ENCODE measurements around the gene STXBP4.

The STXBP4 gene

DNA sequence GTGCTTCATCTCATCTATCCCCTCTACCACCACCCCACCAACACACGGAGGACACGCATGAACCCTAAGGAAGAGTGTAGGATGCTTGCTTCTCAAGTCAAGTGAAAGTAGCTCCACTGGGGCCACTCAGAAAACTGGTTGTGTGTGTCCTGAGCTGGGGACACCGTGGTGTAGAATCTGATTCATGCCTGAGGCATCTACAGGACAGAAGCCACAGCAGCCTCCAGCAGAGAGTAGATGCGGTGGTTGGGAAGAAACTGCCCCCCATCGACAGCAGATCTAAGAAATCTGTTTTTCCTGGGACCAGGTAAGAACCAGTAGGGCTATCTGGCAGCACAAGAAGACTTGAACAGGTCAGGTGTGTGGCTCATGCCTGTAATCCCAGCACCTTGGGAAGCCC, 244.3 kb downstream of the STXBP4 start:
- in situ Hi-C loops (cut with HindIII; ENCODE audit: low sequenced_read_pairs): loop anchor here (5.0 kb wide), 1 partner anchor 144 kb away; no protein-coding TSS in a partner anchor

- in situ Hi-C loops (cut with HindIII; ENCODE audit: low sequenced_read_pairs): loop anchor here (5.0 kb wide), 1 partner anchor 77 kb away; no protein-coding TSS in a partner anchor
Measured at GRCh38 chr17:55215711-55216110, 247.1 kb downstream of the STXBP4 start.

- in situ Hi-C loops (cut with HindIII; ENCODE audit: low sequenced_read_pairs): loop anchor here (5.0 kb wide), 1 partner anchor 75 kb away; no protein-coding TSS in a partner anchor
Measured at GRCh38 chr17:55216888-55217287, 248.3 kb downstream of the STXBP4 start.

GRCh38 chr17:55219459-55219858, 250.9 kb downstream of the STXBP4 start:
- in situ Hi-C loops (cut with HindIII; ENCODE audit: low sequenced_read_pairs): loop anchor here (5.0 kb wide), 1 partner anchor 73 kb away; no protein-coding TSS in a partner anchor

DNA sequence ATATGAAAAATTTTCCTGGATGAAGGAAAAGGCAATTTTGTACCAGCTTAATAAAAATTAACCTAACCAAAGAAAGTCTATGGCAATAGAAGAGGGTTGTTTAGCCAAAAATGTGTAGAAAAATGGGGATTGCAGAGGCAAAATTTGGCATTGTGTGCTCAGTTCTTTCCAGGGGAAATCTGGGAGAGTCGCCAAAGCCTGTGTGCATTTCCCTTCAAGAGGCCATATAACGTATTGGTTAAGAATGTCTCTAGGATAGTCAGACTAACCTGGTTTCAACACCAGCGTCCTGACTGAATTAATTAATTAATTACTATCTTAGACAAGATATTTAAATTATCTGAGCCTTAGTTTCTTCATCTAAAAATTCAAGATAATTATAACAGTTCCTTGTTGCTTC, 251.4 kb downstream of the STXBP4 start:
- in situ Hi-C loops (cut with HindIII; ENCODE audit: low sequenced_read_pairs): loop anchor here (5.0 kb wide), 1 partner anchor 72 kb away; no protein-coding TSS in a partner anchor
